Stimulated activated CD4-positive, alpha-beta T cell treated with anti-CD3 and anti-CD28 coated beads, Interleukin-12 subunit alpha, Interleukin-12 subunit beta, amount 100 ng/mL, for 48 hours (primary cell): ENCODE measurements around the gene PCDHGA10.
"Not testable (repeated sequence)": the region's sequence is repeated elsewhere in the genome, so short reads cannot be mapped to it uniquely, and the experiment has no call there.

Experiments
- DNase-seq, 3 donors: peaks; one replicate each; pipeline ENCODE4 v3.0.0-alpha.2; 2020; ENCODE audit warnings: low read depth in 2 of 3, low spot score in 1 of 3

PCDHGA10 gene

GRCh38 chr5:141392429-141393198 lies 20.2 kb upstream of the PCDHGA10 start, which contains the start of gene PCDHGA8:
Gene PCDHGA8 (plus strand): TSS chr5:141392633. CDS start chr5:141392814, 181 bp downstream.
- DNase-seq: no peak

DNA sequence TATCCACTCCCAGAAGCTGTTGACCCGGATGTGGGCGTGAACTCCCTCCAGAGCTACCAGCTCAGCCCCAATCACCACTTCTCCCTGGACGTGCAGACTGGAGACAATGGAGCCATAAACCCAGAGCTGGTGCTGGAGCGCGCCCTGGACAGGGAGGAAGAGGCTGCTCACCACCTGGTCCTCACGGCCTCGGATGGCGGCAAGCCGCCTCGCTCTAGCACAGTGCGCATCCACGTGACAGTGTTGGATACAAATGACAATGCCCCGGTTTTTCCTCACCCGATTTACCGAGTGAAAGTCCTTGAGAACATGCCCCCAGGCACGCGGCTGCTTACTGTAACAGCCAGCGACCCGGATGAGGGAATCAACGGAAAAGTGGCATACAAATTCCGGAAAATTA lies 19.5 kb upstream of the PCDHGA10 start:
- no peak for DNase-seq

- DNase-seq: not testable (repeated sequence)
Observed at GRCh38 chr5:141394401-141395187, 18.2 kb upstream of the PCDHGA10 start.

DNA sequence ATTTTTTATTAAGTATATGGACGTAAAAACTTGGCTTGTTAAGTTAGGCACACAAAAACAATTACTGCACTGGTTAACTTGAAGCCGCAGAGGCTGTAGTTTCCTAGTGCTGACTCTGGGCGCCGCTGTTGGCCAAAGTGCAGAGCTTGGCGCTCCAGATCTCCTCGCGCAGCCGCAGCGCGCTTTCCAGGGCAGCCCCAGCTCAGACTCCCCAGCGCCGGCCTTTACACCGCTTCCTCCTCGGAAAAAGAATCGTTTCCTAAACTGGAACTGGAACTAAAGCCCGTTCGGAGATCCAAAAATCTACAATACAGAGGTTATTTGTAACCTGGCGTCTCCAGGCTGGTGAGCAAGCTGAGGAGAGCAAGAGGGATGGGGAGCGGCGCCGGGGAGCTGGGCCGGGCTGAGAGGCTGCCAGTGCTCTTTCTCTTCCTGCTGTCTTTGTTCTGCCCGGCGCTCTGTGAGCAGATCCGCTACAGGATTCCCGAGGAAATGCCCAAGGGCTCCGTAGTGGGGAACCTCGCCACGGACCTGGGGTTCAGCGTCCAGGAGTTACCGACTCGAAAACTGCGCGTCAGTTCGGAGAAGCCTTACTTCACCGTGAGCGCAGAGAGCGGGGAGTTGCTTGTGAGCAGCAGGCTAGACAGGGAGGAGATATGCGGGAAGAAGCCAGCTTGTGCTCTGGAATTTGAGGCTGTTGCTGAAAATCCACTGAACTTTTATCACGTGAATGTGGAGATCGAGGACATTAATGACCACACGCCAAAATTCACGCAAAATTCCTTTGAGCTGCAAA lies 14.8 kb upstream of the PCDHGA10 start, which contains the start of gene PCDHGB5:
PCDHGB5 (plus strand) TSS at position 192 of the 796 bp plus-strand sequence; CDS start at position 373, 181 bp downstream.
- DNase-seq: not testable (repeated sequence)

DNA sequence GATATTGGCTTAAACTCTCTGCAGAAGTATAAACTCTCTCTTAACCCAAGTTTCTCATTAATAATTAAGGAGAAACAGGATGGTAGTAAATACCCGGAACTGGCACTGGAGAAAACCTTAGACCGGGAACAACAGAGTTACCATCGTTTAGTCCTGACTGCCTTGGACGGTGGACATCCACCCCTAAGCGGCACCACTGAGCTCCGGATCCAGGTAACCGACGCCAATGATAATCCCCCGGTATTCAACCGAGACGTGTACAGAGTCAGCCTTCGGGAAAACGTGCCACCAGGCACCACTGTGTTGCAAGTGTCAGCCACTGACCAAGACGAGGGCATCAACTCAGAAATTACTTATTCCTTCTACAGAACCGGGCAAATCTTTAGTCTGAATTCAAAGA lies 14.2 kb upstream of the PCDHGA10 start:
- DNase-seq: no peak

GRCh38 chr5:141399555-141400258 lies 13.1 kb upstream of the PCDHGA10 start:
- DNase-seq: no peak

- no peak for DNase-seq
Observed at GRCh38 chr5:141402553-141403243, 10.1 kb upstream of the PCDHGA10 start, which contains the start of gene PCDHGA9. Gene PCDHGA9 (plus strand): TSS chr5:141402778. CDS start chr5:141402953, 175 bp downstream.

GRCh38 chr5:141403387-141403786 lies 9.4 kb upstream of the PCDHGA10 start:
- DNase-seq: no peak

- peak in 1 of 3 donors; percentile 25 for DNase-seq
Observed at GRCh38 chr5:141407790-141408505, 4.8 kb upstream of the PCDHGA10 start, which contains the start of gene PCDHGB6. Gene PCDHGB6 (plus strand): TSS chr5:141408021. CDS start chr5:141408203, 182 bp downstream.

GRCh38 chr5:141409598-141410306 lies 3.0 kb upstream of the PCDHGA10 start:
- no peak for DNase-seq

DNA sequence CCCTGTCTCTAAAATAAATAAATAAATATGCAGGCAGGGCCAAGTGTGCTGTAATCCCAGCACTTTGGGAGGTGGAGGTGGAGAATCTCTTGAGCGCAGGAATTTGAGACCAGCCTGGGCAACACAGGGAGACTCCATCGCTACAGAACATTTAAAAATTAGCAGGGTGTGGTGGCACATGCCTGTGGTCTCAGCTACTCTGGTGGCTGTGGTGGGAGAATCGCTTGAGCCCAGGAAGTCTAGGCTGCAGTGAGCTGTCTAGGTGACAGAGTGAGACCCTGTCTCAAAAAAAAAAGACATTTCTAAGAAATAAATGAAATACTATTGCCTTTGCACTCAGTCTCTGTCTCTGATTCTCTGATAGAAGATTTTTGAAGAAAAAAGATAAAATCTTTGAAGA lies 1.2 kb upstream of the PCDHGA10 start:
- DNase-seq: no peak

GRCh38 chr5:141413540-141414069 lies 818 bp downstream of the PCDHGA10 start:
- DNase-seq: no peak

DNA sequence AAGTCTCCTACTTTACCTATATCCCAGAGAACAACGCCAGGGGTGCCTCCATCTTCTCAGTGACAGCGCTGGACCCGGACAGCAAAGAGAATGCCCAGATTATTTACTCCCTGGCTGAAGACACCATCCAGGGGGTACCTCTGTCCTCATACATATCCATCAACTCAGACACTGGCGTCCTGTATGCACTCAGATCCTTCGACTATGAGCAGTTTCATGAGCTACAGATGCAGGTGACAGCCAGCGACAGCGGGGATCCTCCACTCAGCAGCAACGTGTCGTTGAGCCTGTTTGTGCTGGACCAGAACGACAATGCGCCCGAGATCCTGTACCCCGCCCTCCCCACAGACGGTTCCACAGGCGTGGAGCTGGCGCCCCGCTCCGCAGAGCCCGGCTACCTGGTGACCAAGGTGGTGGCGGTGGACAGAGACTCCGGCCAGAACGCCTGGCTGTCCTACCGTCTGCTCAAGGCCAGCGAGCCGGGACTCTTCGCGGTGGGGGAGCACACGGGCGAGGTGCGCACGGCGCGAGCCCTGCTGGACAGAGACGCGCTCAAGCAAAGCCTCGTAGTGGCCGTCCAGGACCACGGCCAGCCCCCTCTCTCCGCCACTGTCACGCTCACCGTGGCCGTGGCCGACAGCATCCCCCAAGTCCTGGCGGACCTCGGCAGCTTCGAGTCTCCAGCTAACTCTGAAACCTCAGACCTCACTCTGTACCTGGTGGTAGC lies 1.9 kb downstream of the PCDHGA10 start:
- not testable (repeated sequence) for DNase-seq

DNA sequence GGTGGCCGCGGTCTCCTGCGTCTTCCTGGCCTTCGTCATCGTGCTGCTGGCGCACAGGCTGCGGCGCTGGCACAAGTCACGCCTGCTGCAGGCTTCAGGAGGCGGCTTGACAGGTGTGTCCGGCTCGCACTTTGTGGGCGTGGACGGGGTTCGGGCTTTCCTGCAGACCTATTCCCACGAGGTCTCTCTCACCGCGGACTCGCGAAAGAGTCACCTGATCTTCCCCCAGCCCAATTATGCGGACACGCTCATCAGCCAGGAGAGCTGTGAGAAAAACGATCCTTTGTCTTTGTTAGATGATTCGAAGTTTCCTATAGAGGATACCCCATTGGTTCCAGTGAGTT lies 2.5 kb downstream of the PCDHGA10 start:
- not testable (repeated sequence) for DNase-seq

GRCh38 chr5:141417494-141418172 lies 4.8 kb downstream of the PCDHGA10 start, which contains the start of gene PCDHGB7:
Gene PCDHGB7 (plus strand): TSS chr5:141417677. CDS start chr5:141417860, 183 bp downstream.
- peak; percentile 27 to 43 (median 39) for DNase-seq

- DNase-seq: no peak
Observed at GRCh38 chr5:141419074-141419880, 6.5 kb downstream of the PCDHGA10 start.
